ENCODE results near the gene LSAMP. TPM values are rescaled to one million over a fixed set of nuclear protein-coding genes. Genes with fewer than 3 reads are reported as not detected.

LSAMP gene
- total and polyA plus RNA-seq, 2 donors (not counting 3 experiments of a cell fraction or from before 2014, with no cell fraction given) = not detected

GRCh38 chr3:115932807-115933206 lies 512.5 kb downstream of the LSAMP start:
- H3K27me3 ChIP-seq (ENCODE audit: control insufficient read depth in 2 of 2, insufficient read depth in 2 of 2, low read length in 2 of 2) = no peaks in the 10 kb centered on the region
- no peaks in the 10 kb centered on the region for H4K20me1 ChIP-seq (replicated peaks; ENCODE audit: control insufficient read depth, extremely low read depth, insufficient read depth, low read length)
- FAIRE-seq (no peak), DNase-seq (ENCODE audit: low read depth, low spot score) (no peak)
- no peak overlapping the region for H3K4me2 ChIP-seq (ENCODE audit: insufficient read depth, low read length)
- H3K36me3 ChIP-seq (ENCODE audit: control insufficient read depth in 2 of 2, extremely low read depth in 1 of 2, insufficient read depth in 2 of 2, low read length in 2 of 2) = no peaks in the 10 kb centered on the region
- no peak overlapping the region for H3K4me3 ChIP-seq (replicated peaks in 1 of 3; ENCODE audit: insufficient read depth in 1 of 3, low read depth in 1 of 3, low read length in 3 of 3)
- H3K9ac ChIP-seq (replicated peaks; ENCODE audit: extremely low read depth, insufficient read depth, low read length) = no peak overlapping the region
- dilution Hi-C loops (cut with MboI; ENCODE audit: extremely low pct_ligation_motif_present, low sequenced_read_pairs) = no loop called here
- BruUV-seq (replicated peaks) = no TSS peak
- H3K79me2 ChIP-seq (ENCODE audit: control insufficient read depth, insufficient read depth, low read length) = no peaks in the 10 kb centered on the region
- no peak overlapping the region for H3K27ac ChIP-seq (ENCODE audit: insufficient read depth, low read depth, low read length)
- H3K9me1 ChIP-seq (replicated peaks; ENCODE audit: control insufficient read depth, extremely low read depth, insufficient read depth, low read length) = no peaks in the 10 kb centered on the region
- H2AFZ ChIP-seq (ENCODE audit: low read depth, low read length) = no peak overlapping the region
- H3K4me1 ChIP-seq (ENCODE audit: control insufficient read depth, extremely low read depth, insufficient read depth, low read length) = no peaks in the 10 kb centered on the region
- ChIA-PET POLR2A (no interaction called here), CTCF (no interaction called here)
- no peak for TF ChIP-seq CTCF (IDR thresholded peaks at IDR 0.05; ENCODE audit: extremely low read depth in 1 of 2, insufficient read depth in 1 of 2, low read depth in 1 of 2, low read length in 2 of 2)
- no peak for TF ChIP-seq MAX (IDR thresholded peaks at IDR 0.05; ENCODE audit: insufficient read depth, insufficient read length)
- TF ChIP-seq EZH2 (IDR thresholded peaks at IDR 0.05; ENCODE audit: borderline replicate concordance, low read depth, low read length, severe bottlenecking) = no peak
- no peak for TF ChIP-seq POLR2A (IDR thresholded peaks at IDR 0.05; ENCODE audit: low read depth, low read length)
- TF ChIP-seq GATA2 (IDR thresholded peaks at IDR 0.05; ENCODE audit: insufficient read depth, insufficient read length, low read depth, low read length) = no peak
- no peak for TF ChIP-seq FOS (IDR thresholded peaks at IDR 0.05; ENCODE audit: borderline replicate concordance, insufficient read depth, low read length)
- TF ChIP-seq MYC (IDR thresholded peaks at IDR 0.05; ENCODE audit: low read depth, low read length) = no peak
- no peak for TF ChIP-seq POLR2AphosphoS5 (IDR thresholded peaks at IDR 0.05; ENCODE audit: insufficient read depth, low read depth, low read length)
- no peak for TF ChIP-seq JUN (IDR thresholded peaks at IDR 0.05; ENCODE audit: borderline replicate concordance, insufficient read depth, insufficient read length, low read depth)
- no peaks in the 10 kb centered on the region for H3K9me3 ChIP-seq (replicated peaks; ENCODE audit: control insufficient read depth, insufficient read depth, low read length)
- intact Hi-C loops (cut with micrococcal nuclease) = no loop called here
